Measurements from ENCODE around the gene TRIM65.
A peak's percentile ranks its signal among the peaks of the same experiment; 100 is the strongest.

The TRIM65 gene

DNA sequence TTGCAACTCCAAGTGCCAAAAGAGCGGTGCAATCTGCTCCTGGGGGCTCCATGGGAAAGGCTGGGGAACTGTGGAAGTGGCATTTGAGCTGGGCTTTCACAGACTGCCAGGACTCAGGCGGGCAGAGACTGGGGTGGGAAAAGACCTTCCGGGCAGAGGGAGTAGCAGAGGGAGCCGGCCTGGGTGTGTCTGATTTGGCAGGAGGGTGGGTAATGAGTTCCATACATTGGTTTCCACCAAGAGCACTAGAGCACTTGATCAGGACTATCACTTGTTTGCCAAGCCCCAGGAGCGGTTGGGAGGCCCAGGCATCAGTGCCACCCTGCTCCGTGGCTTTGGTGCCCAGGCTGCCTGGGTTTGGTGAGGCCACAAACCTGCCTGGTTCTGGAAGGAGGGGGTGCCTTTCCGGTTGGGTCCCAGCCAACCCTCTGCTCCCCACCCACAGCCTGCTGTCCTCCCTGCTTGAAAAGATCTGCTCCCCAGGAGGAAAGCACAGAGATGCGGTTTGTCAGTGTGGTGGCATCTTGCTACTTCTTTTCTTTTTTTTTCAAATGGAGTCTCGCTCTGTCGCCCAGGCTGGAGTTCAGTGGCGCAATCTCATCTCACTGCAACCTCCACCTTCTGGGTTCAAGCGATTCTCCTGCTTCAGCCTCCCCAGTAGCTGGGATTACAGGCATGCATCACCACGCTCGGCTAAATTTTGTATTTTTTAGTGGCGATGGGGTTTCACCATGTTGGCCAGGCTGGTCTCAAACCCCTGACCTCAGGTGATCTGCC lies 14.9 kb downstream of the TRIM65 start:
- in situ Hi-C loops (cut with MboI; ENCODE audit: low sequenced_read_pairs), result no loop called here
- Histone ChIP-seq H3K4me3 (no peak overlapping the region), H3K36me3 (replicated peaks) (no peaks in the 10 kb centered on the region; the same call in 1 of the 2 replicates), H3K4me1 (peaks cover 7% of the 10 kb centered on the region), H3K9me3 (no peaks in the 10 kb centered on the region), H3K27me3 (ENCODE audit: low read depth) (no peaks in the 10 kb centered on the region)
- DNase-seq (ENCODE audit: low spot score in 2 of 2), result no peak

GRCh38 chr17:75880266-75880665 lies 16.5 kb downstream of the TRIM65 start:
- Histone ChIP-seq H3K36me3 (replicated peaks) (peaks cover 6% of the 10 kb centered on the region), H3K9me3 (no peaks in the 10 kb centered on the region), H3K27me3 (ENCODE audit: low read depth) (no peaks in the 10 kb centered on the region), H3K4me3 (no peak overlapping the region), H3K4me1 (peaks cover 13% of the 10 kb centered on the region)
- no peak for DNase-seq (ENCODE audit: low spot score in 2 of 2)
- in situ Hi-C loops (cut with MboI; ENCODE audit: low sequenced_read_pairs), result no loop called here

DNA sequence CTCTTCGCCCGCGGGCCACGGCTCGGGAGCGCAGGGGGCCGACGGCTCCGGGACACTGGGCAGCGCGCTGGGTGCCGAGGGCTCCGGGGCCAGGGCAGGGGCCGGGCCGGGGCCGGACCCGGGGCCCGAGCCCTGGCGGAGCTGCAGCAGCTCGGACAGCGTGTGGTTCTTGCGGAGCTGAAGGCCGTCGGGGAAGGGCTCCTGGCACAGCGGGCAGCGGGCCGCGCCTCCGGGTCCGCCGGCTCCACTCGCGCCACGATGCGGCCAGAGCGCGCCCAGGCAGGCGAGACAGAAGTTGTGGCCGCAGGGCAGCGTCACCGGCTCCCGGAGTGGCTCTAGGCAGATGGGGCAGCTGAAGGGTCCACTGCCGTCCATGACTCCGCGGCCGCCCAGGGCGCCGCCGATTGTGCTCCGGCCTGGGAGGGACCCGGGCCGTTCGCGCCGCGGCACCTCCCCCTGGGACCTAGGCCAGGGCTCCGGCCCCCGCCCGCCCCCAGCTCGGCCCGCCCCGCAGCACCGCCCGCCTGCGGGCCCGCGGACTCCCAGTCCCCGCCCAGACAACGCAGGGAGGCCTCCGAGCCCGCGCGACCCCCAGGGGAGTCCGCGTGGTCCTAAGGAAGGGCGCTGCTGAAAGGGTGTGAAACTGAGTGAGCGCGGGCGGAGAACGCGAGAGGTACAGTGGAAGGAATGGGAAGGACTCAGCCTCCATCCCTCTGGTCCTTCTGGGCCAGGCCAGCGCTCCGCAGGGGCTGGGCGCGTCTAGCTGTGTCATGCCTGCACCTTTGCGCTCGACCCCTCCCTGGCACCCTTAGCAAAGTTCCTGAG lies 18.4 kb downstream of the TRIM65 start, which contains the start of gene TRIM47:
Gene TRIM47, minus strand, starts transcription at position 408 of the 825 bp plus-strand sequence. Its CDS starts 33 bp downstream, at position 375.
- Histone ChIP-seq H3K4me1 (peaks cover 13% of the 10 kb centered on the region), H3K27me3 (ENCODE audit: low read depth) (no peaks in the 10 kb centered on the region), H3K9me3 (no peaks in the 10 kb centered on the region), H3K36me3 (replicated peaks) (peaks cover 19% of the 10 kb centered on the region), H3K4me3 (peak within 1 kb of the TSS; percentile 58)
- in situ Hi-C loops (cut with MboI; ENCODE audit: low sequenced_read_pairs), result no loop called here
- DNase-seq (ENCODE audit: low spot score in 2 of 2), result peak; percentile 39 to 80

DNA sequence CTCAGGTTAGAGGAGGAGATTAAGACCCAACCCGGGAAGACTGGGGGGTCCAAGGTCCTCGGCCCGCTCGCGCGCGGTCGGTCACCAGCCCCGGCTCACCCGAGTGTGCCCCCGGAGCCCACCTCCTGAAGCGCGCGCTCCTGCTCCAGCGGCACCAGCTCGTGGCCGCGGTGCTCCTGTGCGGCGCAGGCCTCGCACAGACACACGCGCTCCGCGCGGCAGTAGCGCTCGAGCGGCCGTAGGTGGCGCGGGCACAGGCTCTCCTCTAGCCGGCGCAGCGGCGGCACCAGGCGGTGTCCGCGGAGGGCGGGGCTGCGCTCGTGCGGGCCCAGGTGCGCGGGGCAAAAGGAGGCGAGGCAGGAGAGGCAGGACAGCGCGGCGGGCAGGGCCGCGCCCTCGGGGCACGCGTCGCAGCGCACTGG lies 19.0 kb downstream of the TRIM65 start:
- peaks cover 15% of the 10 kb centered on the region for H3K4me1 ChIP-seq
- DNase-seq (ENCODE audit: low spot score in 2 of 2), result peak; percentile 73 to 84
- in situ Hi-C loops (cut with MboI; ENCODE audit: low sequenced_read_pairs), result no loop called here
- peaks cover 19% of the 10 kb centered on the region for H3K36me3 ChIP-seq (replicated peaks)
- H3K9me3 ChIP-seq, result no peaks in the 10 kb centered on the region
- H3K4me3 ChIP-seq, result peak overlapping the region; percentile 58
- H3K27me3 ChIP-seq (ENCODE audit: low read depth), result no peaks in the 10 kb centered on the region

DNA sequence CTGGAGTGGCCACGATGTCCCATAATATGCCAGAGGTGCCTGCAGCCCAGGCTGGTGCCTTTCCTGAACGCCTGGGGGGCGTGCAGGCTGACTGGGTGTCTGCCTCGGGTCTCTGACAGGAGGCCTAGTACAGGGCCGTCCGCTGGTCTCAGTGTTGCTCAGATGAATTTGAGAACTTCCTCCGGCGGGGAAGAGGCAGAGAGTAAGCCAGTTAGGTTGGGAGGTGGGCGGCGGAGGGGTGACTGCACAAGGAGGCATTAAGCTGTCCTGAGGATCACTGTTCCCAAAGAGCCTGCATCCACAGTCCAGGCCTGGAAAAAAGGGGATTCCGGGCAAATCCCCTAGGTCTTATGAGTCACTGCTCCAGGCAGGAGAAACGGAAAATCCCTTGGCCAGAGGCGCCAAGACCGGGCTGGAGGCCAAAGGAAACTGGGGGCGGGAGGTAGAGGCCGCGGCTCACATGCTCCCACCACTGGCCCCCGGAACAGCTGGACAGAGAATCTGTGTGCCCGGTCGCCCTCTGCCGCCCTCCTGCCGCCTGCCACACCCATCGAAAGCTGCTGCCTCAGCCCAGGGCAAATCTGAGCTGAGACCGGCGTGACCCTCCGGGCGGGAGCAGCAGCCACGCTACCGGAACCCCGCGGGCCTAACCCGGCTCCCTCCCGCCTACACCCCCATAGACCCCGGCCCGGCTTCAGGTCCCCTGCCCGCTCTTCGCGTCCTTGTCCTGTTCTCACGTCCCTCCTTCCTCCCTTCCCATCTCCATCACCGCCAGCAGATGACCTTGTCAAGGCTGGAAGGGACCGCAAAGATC lies 19.6 kb downstream of the TRIM65 start:
- H3K4me3 ChIP-seq, result peak overlapping the region; percentile 58
- in situ Hi-C loops (cut with MboI; ENCODE audit: low sequenced_read_pairs), result no loop called here
- peaks cover 15% of the 10 kb centered on the region for H3K4me1 ChIP-seq
- H3K9me3 ChIP-seq, result no peaks in the 10 kb centered on the region
- no peaks in the 10 kb centered on the region for H3K27me3 ChIP-seq (ENCODE audit: low read depth)
- peak in 1 of 2 experiments; percentile 60 for DNase-seq (ENCODE audit: low spot score in 2 of 2)
- peaks cover 19% of the 10 kb centered on the region for H3K36me3 ChIP-seq (replicated peaks)

DNA sequence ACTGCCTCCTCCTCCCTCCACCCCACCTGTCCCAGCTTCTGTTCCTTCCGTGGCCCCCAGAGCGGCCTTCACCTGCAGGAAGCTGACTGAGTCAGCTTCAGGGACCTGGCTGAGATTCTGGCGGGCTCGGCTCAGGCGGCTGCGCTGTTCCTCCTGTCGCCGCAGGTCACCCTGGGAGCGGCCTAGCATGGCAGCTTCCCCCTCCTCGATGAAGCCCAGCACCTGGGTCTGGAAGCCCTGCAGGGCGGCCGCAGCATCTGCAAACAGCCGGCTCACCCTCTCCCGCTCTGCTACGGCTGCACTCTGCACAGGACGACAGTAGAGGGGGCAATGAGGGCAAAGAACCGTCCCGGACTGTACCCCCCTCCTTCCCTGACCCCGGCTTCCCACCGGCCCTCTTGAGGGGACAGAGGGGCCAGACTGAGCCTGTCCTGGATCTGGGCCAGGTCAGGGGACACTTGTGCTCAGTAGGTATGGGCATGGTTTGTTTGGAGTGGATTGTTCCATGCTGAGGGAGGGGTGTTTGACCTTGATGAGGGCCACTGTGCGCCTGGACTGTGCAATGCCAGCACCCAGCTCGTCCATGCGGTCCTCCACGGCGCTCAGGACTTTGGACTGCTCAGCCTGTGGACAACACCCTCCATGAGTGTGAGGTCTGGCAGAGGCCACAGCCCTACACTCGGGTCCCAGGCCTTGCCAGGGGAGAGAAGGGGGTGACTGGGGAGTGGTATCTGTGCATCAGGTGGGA lies 20.4 kb downstream of the TRIM65 start:
- Histone ChIP-seq H3K4me3 (peak overlapping the region; percentile 58), H3K36me3 (replicated peaks) (peaks cover 19% of the 10 kb centered on the region), H3K4me1 (peaks cover 15% of the 10 kb centered on the region), H3K27me3 (ENCODE audit: low read depth) (no peaks in the 10 kb centered on the region), H3K9me3 (no peaks in the 10 kb centered on the region)
- DNase-seq (ENCODE audit: low spot score in 2 of 2), result peak in 1 of 2 experiments; percentile 47
- in situ Hi-C loops (cut with MboI; ENCODE audit: low sequenced_read_pairs), result no loop called here

DNA sequence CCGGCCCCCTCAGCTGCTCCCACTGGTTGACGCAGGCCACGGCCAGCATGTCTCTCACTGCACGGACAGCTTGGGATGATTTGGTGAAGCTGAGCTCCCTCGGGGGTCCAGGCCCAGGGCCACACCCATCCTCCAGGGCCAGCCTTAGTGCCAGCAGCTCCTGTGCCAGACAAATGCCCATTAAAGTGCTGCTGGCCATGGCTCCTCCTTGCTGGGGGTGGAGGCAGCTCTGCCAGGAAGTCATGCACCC lies 20.9 kb downstream of the TRIM65 start:
- no peak overlapping the region for H3K4me3 ChIP-seq

DNA sequence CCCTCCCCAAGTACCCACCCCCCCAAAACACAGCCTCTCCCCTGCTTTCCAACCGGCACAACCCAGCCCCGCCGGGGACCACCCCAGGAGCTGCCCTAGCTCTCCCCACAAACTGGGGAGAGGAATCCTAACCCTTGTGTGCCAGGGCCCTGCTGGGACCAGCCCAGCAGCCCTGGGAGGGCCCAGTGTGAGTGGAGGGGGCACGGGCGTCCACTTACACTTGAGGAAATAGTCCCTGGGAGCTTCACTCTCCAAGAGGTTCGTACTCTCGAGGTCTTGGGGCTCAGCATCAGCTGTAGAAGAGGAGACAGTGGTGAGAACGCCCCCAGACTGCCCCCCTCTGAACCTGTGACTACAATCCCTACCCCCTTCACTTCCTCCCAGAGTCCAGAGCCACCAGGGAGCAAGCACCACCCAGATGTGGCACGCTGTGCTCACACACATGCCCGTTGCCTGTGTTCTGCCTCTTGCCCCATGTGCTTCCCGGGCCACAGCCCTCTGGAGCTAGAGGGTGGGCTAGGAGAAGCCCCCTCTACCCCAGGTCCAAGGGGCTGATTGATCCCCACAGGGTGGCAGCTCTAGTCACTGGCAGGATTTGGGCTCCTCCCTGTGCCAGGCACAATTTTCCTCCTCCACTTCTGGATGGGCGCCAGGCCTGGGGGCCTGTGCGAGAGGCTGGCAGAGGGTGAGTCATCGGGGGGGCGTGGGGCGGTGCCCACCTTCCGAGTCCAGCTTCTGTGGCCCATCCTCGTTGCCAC lies 21.4 kb downstream of the TRIM65 start:
- DNase-seq (ENCODE audit: low spot score in 2 of 2), result no peak
- Histone ChIP-seq H3K4me1 (peaks cover 15% of the 10 kb centered on the region), H3K36me3 (replicated peaks) (peaks cover 19% of the 10 kb centered on the region), H3K4me3 (no peak overlapping the region), H3K27me3 (ENCODE audit: low read depth) (no peaks in the 10 kb centered on the region), H3K9me3 (no peaks in the 10 kb centered on the region)
- in situ Hi-C loops (cut with MboI; ENCODE audit: low sequenced_read_pairs), result no loop called here

More for the DNA sequence above, 20.9 kb downstream of the TRIM65 start:
- H3K9me3 ChIP-seq, result no peaks in the 10 kb centered on the region
- H3K27me3 ChIP-seq (ENCODE audit: low read depth), result no peaks in the 10 kb centered on the region
- peaks cover 19% of the 10 kb centered on the region for H3K36me3 ChIP-seq (replicated peaks)
- DNase-seq (ENCODE audit: low spot score in 2 of 2), result no peak
- in situ Hi-C loops (cut with MboI; ENCODE audit: low sequenced_read_pairs), result no loop called here
- peaks cover 15% of the 10 kb centered on the region for H3K4me1 ChIP-seq

GRCh38 chr17:75874323-75875181 lies 22.2 kb downstream of the TRIM65 start:
- no peaks in the 10 kb centered on the region for H3K9me3 ChIP-seq
- peaks cover 19% of the 10 kb centered on the region for H3K36me3 ChIP-seq (replicated peaks)
- no peaks in the 10 kb centered on the region for H3K27me3 ChIP-seq (ENCODE audit: low read depth)
- H3K4me3 ChIP-seq, result no peak overlapping the region
- in situ Hi-C loops (cut with MboI; ENCODE audit: low sequenced_read_pairs), result no loop called here
- no peak for DNase-seq (ENCODE audit: low spot score in 2 of 2)
- H3K4me1 ChIP-seq, result peaks cover 15% of the 10 kb centered on the region

- Histone ChIP-seq H3K4me3 (no peak overlapping the region), H3K9me3 (no peaks in the 10 kb centered on the region), H3K36me3 (replicated peaks) (peaks cover 19% of the 10 kb centered on the region), H3K27me3 (ENCODE audit: low read depth) (no peaks in the 10 kb centered on the region), H3K4me1 (peaks cover 15% of the 10 kb centered on the region)
- in situ Hi-C loops (cut with MboI; ENCODE audit: low sequenced_read_pairs), result no loop called here
- no peak for DNase-seq (ENCODE audit: low spot score in 2 of 2)
Measured at GRCh38 chr17:75873587-75874322, 23.0 kb downstream of the TRIM65 start.

- in situ Hi-C loops (cut with MboI; ENCODE audit: low sequenced_read_pairs), result no loop called here
- Histone ChIP-seq H3K36me3 (replicated peaks) (peaks cover 19% of the 10 kb centered on the region), H3K4me1 (peaks cover 15% of the 10 kb centered on the region), H3K9me3 (no peaks in the 10 kb centered on the region), H3K4me3 (no peak overlapping the region), H3K27me3 (ENCODE audit: low read depth) (no peaks in the 10 kb centered on the region)
- peak in 1 of 2 experiments; percentile 67 for DNase-seq (ENCODE audit: low spot score in 2 of 2)
Measured at GRCh38 chr17:75872434-75873351, 24.1 kb downstream of the TRIM65 start.

Data from HAP-1 (cell line).